Activated CD4-positive, alpha-beta T cell treated with anti-CD3 and anti-CD28 coated beads for 36 hours (primary cell): ENCODE measurements around the gene ADSS1. TPM values are rescaled to one million over a fixed set of nuclear protein-coding genes. Genes with fewer than 3 reads are reported as not detected.
A peak's percentile ranks its signal among the peaks of the same experiment; 100 is the strongest.

Experiments
- ATAC-seq: fragments of 200-7000 bp; cut with Tn5 transposase; one replicate; pipeline ENCODE4 v1.10.0; 2021; ENCODE audit warnings: mild to moderate bottlenecking, moderate library complexity
- CTCF ChIA-PET: fragments of 350-600 bp; sonication (Branson Sonifier 250); formaldehyde crosslinking; loops from one replicate; lab custom pipeline; 2021; ENCODE audit warnings: antibody characterized with exemption; lab: Charles Lee
- POLR2A ChIA-PET: fragments of 350-600 bp; sonication (Branson Sonifier 250); formaldehyde crosslinking; loops from one replicate; lab custom pipeline; 2021; ENCODE audit warnings: antibody characterized with exemption, inconsistent platforms; lab: Charles Lee
- DNase-seq: peaks from one replicate; pipeline ENCODE4 v3.0.0-alpha.2; 2020
- H3K27ac Mint-ChIP-seq: one replicate; pipeline ENCODE4 v1.8.0; 2021; ENCODE audit warnings: mixed read lengths
- H3K27me3 Mint-ChIP-seq: one replicate; pipeline ENCODE4 v1.8.0; 2021; ENCODE audit warnings: mixed read lengths
- H3K36me3 Mint-ChIP-seq: one replicate; pipeline ENCODE4 v1.8.0; 2021; ENCODE audit warnings: low read depth, mixed read lengths
- H3K4me1 Mint-ChIP-seq: one replicate; pipeline ENCODE4 v1.8.0; 2021; ENCODE audit warnings: mixed read lengths
- H3K4me3 Mint-ChIP-seq: one replicate; pipeline ENCODE4 v1.8.0; 2021; ENCODE audit warnings: mild to moderate bottlenecking, moderate library complexity, mixed read lengths
- H3K9me3 Mint-ChIP-seq: one replicate; pipeline ENCODE4 v1.8.0; 2021; ENCODE audit warnings: low read depth, mixed read lengths
- intact Hi-C, 2 experiments: fragments of 100-400 bp; cut with DNase I in 1 of 2; cut with micrococcal nuclease in 1 of 2; formaldehyde crosslinking; loops; one replicate each; pipeline versions ENCODE4 v1.14.2 to v1.15.1; 2022 to 2024; cut with DNase I, micrococcal nuclease
- total RNA-seq, 2 experiments: library from RNA; stranded (reverse); gene quantifications; one replicate each; pipeline ENCODE4 v1.2.3, GENCODE V29; 2021

ADSS1 gene
- total RNA-seq, 2 experiments from 2014 or later, result 2.2 to 3.2 TPM

GRCh38 chr14:104680806-104681688, 43.0 kb upstream of the ADSS1 start:
- DNase-seq (no peak), ATAC-seq (no peak)
- ChIA-PET CTCF (interaction anchor here (1.1 kb wide), 1 partner anchor 26 kb away, joined by 3 read pairs; no protein-coding TSS in a partner anchor), POLR2A (no interaction called here)
- no peak overlapping the region for H3K4me3 Mint-ChIP-seq
- H3K9me3 Mint-ChIP-seq, result no peaks in the 10 kb centered on the region
- no peaks in the 10 kb centered on the region for H3K36me3 Mint-ChIP-seq
- H3K27me3 Mint-ChIP-seq, result no peaks in the 10 kb centered on the region
- no peak overlapping the region for H3K27ac Mint-ChIP-seq
- intact Hi-C loops, result no loop called here
- peaks cover 15% of the 10 kb centered on the region for H3K4me1 Mint-ChIP-seq

DNA sequence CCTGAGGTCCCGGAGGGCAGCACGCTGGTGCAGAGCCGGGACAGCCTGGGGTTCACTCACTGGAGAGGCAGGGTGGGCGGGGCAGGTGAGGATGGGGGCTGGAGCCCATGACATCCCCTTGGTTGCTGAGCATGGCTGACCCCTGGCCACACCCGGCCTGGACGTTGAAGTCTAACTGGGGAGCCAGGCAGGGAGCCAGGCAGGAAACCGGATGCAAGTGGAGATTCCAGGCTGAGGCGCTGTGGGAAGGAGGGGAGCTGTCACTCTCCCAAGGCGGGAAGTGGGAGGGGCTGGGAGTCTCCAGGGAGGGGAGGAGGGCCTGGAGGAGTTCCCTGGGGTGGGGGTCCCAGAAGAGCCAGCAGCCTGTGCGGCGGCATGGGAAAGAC, 42.3 kb upstream of the ADSS1 start:
- ATAC-seq, result no peak

GRCh38 chr14:104682107-104682593, 41.9 kb upstream of the ADSS1 start:
- Mint-ChIP-seq H3K36me3 (no peaks in the 10 kb centered on the region), H3K4me1 (peaks cover 16% of the 10 kb centered on the region), H3K9me3 (no peaks in the 10 kb centered on the region), H3K4me3 (no peak overlapping the region), H3K27ac (no peak overlapping the region), H3K27me3 (no peaks in the 10 kb centered on the region)
- CTCF ChIA-PET, result no interaction called here
- intact Hi-C loops, result no loop called here
- no peak for DNase-seq
- POLR2A ChIA-PET, result no interaction called here
- no peak for ATAC-seq

More for the DNA sequence above, 42.3 kb upstream of the ADSS1 start:
- H3K27ac Mint-ChIP-seq, result no peak overlapping the region
- CTCF ChIA-PET, result interaction anchor here (1.1 kb wide), 1 partner anchor 25 kb away, joined by 3 read pairs; no protein-coding TSS in a partner anchor
- H3K4me3 Mint-ChIP-seq, result no peak overlapping the region
- H3K36me3 Mint-ChIP-seq, result no peaks in the 10 kb centered on the region
- intact Hi-C loops, result no loop called here
- H3K9me3 Mint-ChIP-seq, result no peaks in the 10 kb centered on the region
- H3K27me3 Mint-ChIP-seq, result no peaks in the 10 kb centered on the region
- DNase-seq, result no peak
- H3K4me1 Mint-ChIP-seq, result peaks cover 14% of the 10 kb centered on the region
- POLR2A ChIA-PET, result no interaction called here

GRCh38 chr14:104683653-104684448, 40.2 kb upstream of the ADSS1 start:
- CTCF ChIA-PET, result no interaction called here
- H3K27ac Mint-ChIP-seq, result no peak overlapping the region
- no peaks in the 10 kb centered on the region for H3K9me3 Mint-ChIP-seq
- no peaks in the 10 kb centered on the region for H3K36me3 Mint-ChIP-seq
- intact Hi-C loops, result no loop called here
- H3K4me3 Mint-ChIP-seq, result no peak overlapping the region
- DNase-seq (no peak), ATAC-seq (no peak)
- H3K4me1 Mint-ChIP-seq, result peaks cover 18% of the 10 kb centered on the region
- H3K27me3 Mint-ChIP-seq, result no peaks in the 10 kb centered on the region
- POLR2A ChIA-PET, result no interaction called here

GRCh38 chr14:104684449-104684821, 39.6 kb upstream of the ADSS1 start:
- ChIA-PET CTCF (no interaction called here), POLR2A (no interaction called here)
- no peak for DNase-seq
- no peak for ATAC-seq
- H3K4me1 Mint-ChIP-seq, result peaks cover 18% of the 10 kb centered on the region
- no peaks in the 10 kb centered on the region for H3K27me3 Mint-ChIP-seq
- H3K27ac Mint-ChIP-seq, result no peak overlapping the region
- H3K36me3 Mint-ChIP-seq, result no peaks in the 10 kb centered on the region
- H3K9me3 Mint-ChIP-seq, result no peaks in the 10 kb centered on the region
- H3K4me3 Mint-ChIP-seq, result no peak overlapping the region
- intact Hi-C loops, result no loop called here

- intact Hi-C loops, result no loop called here
- POLR2A ChIA-PET, result no interaction called here
- Mint-ChIP-seq H3K36me3 (no peaks in the 10 kb centered on the region), H3K4me1 (peaks cover 18% of the 10 kb centered on the region), H3K4me3 (no peak overlapping the region), H3K9me3 (no peaks in the 10 kb centered on the region), H3K27me3 (no peaks in the 10 kb centered on the region), H3K27ac (no peak overlapping the region)
- peak; percentile 41 for DNase-seq
- CTCF ChIA-PET, result no interaction called here
- peak; percentile 14 for ATAC-seq
These were observed 38.6 kb upstream of the ADSS1 start for GRCh38 chr14:104685216-104685997.

- ATAC-seq (no peak), DNase-seq (no peak)
- Mint-ChIP-seq H3K27me3 (no peaks in the 10 kb centered on the region), H3K9me3 (no peaks in the 10 kb centered on the region), H3K4me3 (no peak overlapping the region), H3K27ac (no peak overlapping the region), H3K36me3 (peaks cover 2% of the 10 kb centered on the region), H3K4me1 (peaks cover 22% of the 10 kb centered on the region)
- CTCF ChIA-PET, result no interaction called here
- intact Hi-C loops, result no loop called here
- POLR2A ChIA-PET, result no interaction called here
These were observed 37.9 kb upstream of the ADSS1 start for GRCh38 chr14:104685998-104686610.

DNA sequence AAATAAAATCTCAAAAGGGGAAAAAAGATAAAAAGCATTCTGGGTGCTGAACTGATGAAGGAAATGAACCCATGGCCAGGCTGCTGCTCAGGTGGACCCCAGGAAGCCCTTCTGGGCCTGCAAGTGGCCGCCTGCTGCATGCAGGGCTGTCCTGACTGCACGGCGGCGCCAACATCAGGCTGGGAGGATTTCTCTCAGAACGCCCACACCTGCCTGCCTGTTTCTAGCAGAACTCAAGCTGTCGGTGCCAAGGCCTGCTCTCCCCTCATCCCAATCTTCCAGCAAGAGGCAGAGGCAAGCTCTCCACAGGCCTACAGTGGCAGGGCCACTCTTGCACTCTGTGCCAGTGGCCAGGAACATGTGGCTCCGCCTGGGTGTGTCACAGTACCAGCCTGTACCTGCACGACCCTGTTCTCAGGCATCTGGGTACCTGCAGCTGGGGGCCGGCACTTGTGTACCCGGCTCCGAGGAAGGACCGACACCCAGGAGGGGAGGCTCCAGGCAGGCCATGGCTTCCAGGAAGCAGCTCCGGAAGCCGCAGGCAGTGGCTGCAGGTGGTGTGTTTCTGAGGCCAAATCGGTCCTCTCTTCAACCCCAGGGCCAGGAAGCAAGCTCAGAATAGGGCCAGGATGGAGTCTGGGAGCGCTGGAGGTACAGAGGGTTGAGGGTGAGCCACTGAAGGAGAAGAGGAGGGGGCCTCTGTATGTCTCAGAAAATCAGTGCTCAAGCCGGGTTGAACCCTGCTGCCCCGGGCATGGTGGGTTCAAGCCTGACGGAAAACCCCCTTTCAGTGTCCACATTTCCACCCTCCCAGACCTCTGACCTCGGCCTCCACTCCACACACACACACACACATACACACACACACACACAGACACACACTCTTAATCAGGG, 37.2 kb upstream of the ADSS1 start:
- ATAC-seq, result no peak
- ChIA-PET POLR2A (interaction anchor here (1.8 kb wide), 1 partner anchor 9 kb away, joined by 8 read pairs; no protein-coding TSS in a partner anchor), CTCF (no interaction called here)
- no peaks in the 10 kb centered on the region for H3K9me3 Mint-ChIP-seq
- peaks cover 26% of the 10 kb centered on the region for H3K4me1 Mint-ChIP-seq
- no peaks in the 10 kb centered on the region for H3K27me3 Mint-ChIP-seq
- no peak overlapping the region for H3K4me3 Mint-ChIP-seq
- peak overlapping the region; percentile 62 for H3K27ac Mint-ChIP-seq
- intact Hi-C loops, result no loop called here
- peak; percentile 33 for DNase-seq
- H3K36me3 Mint-ChIP-seq, result peaks cover 2% of the 10 kb centered on the region

- POLR2A ChIA-PET, result interaction anchor here (1.8 kb wide), 1 partner anchor 10 kb away, joined by 8 read pairs; no protein-coding TSS in a partner anchor
- no peak for DNase-seq
- Mint-ChIP-seq H3K4me1 (peaks cover 30% of the 10 kb centered on the region), H3K36me3 (peaks cover 2% of the 10 kb centered on the region), H3K27me3 (no peaks in the 10 kb centered on the region), H3K9me3 (no peaks in the 10 kb centered on the region), H3K27ac (peak overlapping the region; percentile 62), H3K4me3 (peak overlapping the region; percentile 8)
- intact Hi-C loops, result no loop called here
- CTCF ChIA-PET, result no interaction called here
- no peak for ATAC-seq
These were observed 36.2 kb upstream of the ADSS1 start for GRCh38 chr14:104687601-104688504.
